GM18907 (cell line): ENCODE results near the gene SYVN1.

Source experiments
- ATAC-seq: cut with Tn5 transposase; IDR thresholded peaks from one replicate; pipeline ENCODE4 v1.9.1; 2021; ENCODE audit warnings: mild to moderate bottlenecking, moderate library complexity; ENCODE audit not compliant: unreplicated experiment

The SYVN1 gene

DNA sequence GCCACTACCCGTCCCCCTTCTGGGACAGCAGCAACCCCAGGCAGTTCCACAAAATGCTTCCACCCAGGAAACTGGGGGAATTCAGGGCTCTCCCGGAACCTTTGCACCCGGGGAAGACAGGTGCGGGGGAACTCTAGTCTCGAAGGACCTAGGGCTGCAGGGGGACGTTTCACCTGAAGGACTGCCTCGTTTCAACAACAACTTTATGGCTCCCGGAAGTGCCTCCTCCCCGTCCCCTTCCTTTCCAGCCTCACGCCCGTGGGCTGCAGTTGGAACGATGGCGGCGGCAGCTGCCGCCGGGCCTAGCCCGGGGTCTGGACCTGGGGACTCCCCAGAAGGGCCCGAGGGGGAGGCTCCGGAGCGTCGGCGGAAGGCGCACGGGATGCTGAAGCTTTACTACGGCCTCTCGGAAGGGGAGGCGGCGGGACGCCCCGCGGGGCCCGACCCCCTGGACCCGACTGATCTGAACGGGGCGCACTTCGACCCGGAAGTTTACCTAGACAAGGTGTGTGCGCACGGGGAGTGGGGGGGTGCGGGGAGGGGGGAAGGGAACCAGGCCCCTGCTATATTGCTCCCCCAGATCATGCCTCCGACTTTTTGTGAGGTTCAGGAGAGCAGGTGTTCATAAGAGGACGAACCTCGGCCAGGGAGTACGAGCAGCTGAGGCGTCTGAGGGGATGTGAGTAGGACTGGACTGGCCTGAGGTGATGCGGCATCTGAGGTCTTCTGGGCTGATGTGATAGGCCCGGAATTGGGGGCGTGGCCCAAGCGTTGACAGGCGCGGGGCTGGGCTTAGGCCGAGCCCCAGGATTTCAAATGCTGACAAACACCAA lies 38.1 kb downstream of the SYVN1 start, which contains the start of gene VPS51:
Gene VPS51 (plus strand): TSS at position 241 of the 833 bp plus-strand sequence. CDS start 37 bp downstream, at position 278.
- ATAC-seq = peak; percentile 80

DNA sequence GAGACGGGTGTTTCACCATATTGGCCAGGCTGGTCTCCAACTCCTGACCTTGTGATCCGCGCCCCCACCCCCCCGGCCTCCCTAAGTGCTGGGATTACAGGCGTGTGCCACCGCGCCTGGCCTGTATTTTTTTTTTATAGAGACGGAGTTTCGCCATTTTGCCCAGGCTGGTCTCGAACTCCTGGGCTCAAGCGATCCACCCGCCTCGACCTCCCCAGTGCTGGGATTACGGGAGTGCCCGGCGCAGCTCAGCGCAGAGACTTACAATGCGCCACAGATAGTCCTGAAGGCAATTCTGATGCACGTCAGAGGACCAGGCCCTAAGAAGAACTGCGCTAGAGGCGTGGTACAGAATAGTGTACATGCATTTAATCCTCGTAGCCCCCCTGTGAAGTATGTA lies 38.9 kb downstream of the SYVN1 start:
- ATAC-seq = no peak

DNA sequence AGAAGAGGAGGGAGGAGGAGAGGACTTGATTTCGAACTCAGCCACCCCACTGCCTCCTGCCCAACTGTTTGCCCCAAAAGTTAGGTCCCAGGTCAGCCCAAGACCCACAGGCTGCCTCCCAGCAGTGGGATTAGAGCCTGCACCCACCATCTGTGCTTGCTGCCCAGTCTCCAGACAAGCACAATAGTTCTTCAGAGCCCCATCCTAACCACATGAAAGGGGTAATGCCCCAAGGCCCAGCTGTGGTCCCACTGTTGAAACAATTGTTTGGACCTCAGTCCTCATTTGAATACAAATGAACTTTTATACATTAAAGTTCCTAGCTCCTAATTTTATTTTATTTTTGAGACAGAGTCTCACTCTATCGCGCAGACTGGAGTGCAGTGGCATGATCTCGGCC lies 43.7 kb downstream of the SYVN1 start:
- ATAC-seq = no peak

DNA sequence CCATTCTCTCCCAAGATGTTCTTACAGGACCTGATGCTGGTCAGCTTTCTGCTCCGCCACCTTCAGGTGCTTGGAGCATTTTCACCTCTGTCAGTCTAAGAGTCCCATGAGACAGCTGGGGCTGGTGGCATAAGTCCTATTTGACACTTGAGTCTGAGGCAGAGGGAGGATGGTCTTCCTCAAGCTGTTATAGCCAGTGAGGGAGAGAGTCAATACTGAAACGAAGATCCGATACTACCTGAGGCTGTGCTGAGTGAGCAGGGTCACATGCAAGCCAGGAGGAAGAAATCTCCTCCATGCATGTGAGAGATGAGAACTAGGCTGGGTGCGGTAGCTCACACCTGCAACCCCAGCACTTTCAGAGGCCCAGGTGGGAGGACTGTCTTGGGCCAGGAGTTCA lies 44.7 kb downstream of the SYVN1 start:
- ATAC-seq = no peak

DNA sequence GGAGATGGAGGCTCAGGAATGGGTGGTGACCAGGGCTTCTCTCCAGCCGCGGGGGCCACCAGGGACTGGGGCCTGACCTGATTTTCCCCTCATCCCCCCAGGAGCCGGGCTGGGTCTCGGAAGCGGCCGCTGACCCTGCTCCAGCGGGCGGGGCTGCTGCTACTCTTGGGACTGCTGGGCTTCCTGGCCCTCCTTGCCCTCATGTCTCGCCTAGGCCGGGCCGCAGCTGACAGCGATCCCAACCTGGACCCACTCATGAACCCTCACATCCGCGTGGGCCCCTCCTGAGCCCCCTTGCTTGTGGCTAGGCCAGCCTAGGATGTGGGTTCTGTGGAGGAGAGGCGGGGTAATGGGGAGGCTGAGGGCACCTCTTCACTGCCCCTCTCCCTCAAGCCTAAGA lies 46.5 kb downstream of the SYVN1 start:
- ATAC-seq = no peak

DNA sequence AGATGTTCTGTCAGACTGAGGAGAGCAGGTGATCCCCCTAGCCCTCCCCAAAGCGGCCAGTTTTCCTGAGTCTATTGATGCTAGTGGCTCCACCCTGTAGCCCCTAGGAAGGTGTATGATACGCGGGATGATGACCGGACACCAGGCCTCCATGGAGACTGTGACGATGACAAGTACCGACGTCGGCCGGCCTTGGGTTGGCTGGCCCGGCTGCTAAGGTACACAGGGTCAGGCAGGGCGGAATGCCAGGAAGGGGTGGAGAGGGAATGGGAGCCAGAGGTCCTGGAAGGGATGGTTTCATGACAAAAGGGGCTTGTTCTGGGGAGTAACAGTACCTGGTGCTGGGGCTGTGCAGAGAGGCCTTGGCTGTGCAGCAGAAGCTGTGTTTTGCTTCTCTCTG lies 47.1 kb downstream of the SYVN1 start:
- ATAC-seq = no peak

DNA sequence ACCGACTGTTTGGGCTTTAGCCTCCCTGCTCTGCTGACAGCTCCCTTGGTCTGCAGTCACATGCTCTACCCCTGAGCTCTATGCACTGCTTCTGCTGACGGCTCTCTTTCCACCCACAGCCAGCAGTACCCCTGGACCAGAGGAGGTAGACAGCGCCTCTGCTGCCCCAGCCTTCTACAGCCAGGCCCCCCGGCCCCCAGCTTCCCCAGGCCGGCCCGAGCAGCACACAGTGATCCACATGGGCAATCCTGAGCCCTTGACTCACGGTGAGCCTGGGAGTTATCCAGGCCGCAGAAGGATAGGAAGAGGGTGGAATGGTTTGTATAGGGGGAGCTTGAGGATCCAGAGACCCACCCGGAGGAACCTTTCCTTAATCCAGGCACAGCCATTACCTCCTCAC lies 47.5 kb downstream of the SYVN1 start:
- no peak for ATAC-seq

GRCh38 chr11:65085446-65085845 lies 48.9 kb downstream of the SYVN1 start:
- no peak for ATAC-seq

DNA sequence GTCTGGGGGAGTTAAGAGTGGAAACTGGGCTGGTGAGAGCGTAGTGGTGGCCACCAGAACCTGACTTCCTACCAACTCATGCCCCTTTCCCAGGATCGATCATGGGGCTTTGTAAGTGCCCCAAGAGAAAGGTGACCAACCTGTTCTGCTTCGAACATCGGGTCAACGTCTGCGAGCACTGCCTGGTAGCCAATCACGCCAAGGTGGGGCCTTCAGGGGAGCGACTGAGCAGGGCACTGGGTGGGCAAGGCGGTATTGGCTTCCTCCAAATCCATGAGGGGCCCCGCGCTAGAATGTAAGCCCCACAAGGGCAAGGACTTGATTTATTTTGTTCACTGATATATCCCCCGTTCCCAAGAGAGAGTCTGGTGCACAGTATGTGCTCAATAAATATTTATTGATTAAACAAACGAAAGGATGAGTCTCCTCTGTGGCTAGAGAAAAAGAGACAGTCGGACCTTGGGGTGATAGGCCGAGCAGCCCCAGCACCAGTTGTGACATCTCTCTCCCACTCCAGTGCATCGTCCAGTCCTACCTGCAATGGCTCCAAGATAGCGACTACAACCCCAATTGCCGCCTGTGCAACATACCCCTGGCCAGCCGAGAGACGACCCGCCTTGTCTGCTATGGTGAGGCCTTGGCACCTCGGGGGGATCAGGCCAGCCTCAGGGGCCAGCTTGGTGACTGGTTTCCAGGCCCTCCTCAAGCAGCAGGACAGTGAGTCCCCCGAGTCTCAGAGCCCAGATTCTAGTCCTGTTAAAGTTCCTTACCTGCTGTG lies 49.5 kb downstream of the SYVN1 start:
- peak; percentile 14 for ATAC-seq

DNA sequence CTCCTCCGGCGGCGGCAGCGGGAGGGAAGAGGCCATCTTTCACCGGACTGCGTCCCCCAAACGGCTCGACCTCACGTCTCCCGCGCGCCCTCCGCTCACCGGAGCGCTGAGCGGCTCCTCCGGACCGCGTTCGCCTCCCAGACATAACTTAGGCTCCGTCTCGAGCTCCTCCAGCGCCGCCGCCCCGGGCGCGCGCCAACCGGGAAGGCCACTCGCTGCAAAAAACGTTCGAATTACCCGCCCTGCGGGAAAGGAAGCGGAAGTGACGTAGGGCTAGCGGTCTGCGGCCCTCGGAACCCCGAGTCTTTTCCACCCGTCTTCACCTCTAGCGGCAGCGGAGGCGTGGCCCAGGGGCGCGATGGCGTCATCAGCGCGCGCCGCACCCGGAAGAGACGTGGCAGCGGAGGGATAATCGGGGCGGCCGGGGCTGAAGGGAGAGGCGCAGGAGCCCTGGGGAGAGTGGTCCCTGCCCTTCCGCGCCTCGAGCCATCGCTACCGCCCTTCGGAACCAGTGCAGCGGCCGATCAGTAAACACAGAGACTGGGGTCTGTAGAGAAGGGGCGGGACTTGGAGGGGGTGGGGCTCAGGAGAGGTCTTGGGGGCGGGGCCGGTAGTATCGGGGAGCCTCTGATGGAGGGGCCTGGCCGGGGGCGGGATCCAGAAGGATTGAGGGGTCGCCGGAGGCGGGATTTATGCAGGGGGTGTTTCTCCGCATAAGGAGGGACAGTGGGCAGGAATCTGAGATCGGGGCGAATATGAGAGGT lies 50.3 kb downstream of the SYVN1 start, which contains the start of the genes CDCA5 and ZFPL1:
Gene CDCA5 (minus strand): TSS at position 207 of the 764 bp plus-strand sequence. CDS start 62 bp downstream, at position 145.
Gene ZFPL1 (plus strand): TSS at position 389 of the 764 bp plus-strand sequence. CDS start 477 bp downstream, outside the sequence.
- peak; percentile 77 for ATAC-seq

DNA sequence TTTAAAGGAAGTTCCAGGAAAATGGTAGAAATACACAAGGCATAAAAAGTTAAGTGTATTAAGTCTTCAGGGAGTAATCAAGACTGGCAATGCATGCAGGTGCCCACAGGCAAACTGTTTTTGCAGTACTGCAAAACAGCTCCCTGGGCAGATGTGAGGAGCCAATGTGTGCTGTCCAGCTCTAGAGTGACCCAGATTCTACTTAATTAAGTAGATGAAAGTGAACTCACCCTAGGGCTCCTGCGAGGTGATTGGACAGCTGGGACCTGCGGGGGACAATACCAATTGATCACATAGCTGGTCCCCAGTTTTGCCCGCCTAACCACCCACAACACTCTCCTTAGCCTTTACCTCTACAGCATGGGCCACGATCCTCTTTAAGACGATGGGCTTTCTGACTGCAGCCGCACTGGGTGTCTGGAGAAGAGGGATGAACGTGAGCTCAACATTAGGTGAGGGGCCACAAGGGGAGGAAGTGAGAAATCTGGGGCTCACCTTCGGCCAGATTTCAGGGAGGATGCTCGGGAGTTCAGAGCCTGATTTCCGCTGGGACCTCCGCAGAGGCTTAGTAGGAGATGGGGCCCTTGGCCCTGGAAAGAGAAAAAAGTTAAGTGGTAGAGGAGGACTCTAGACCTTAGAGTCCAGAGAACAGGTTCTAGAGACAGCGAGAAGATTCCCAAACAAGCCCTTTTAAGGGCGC lies 51.0 kb downstream of the SYVN1 start:
- ATAC-seq = peak; percentile 20

GRCh38 chr11:65078786-65079342 lies 55.5 kb downstream of the SYVN1 start:
- ATAC-seq = no peak

- peak; percentile 49 for ATAC-seq
Observed at GRCh38 chr11:65078151-65078550, 56.2 kb downstream of the SYVN1 start.

GRCh38 chr11:65077451-65077850 lies 56.9 kb downstream of the SYVN1 start:
- no peak for ATAC-seq
